LoVo (cell line): Measurements from ENCODE around the gene TSGA10.
A peak's percentile ranks its signal among the peaks of the same experiment; 100 is the strongest.
"Not testable (repeated sequence)": the region's sequence is repeated elsewhere in the genome, so short reads cannot be mapped to it uniquely, and the experiment has no call there.

ENCODE experiments used
- DNase-seq: peaks from one replicate; pipeline ENCODE4 v3.0.0-alpha.2; 2016; ENCODE audit warnings: low spot score

The TSGA10 gene

DNA sequence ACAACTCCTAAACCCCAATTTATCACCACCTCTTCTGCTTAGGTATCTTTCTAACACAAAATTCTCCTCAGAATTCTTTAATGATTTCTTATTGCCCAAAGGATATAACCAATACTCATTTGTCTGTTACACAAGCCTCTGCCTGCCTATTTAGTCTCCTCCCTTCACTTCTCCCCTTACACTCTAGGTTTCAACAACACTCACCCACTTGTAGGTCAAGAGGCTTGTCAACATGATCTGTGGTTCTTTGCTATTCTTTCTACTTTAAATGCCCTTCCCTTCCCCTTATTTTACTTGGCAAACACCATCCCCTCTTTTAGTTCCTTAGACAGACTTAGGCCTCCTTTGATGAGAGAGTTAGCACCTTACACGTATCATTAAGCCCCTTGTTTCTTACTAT, 82.2 kb downstream of the TSGA10 start:
- DNase-seq, result no peak

DNA sequence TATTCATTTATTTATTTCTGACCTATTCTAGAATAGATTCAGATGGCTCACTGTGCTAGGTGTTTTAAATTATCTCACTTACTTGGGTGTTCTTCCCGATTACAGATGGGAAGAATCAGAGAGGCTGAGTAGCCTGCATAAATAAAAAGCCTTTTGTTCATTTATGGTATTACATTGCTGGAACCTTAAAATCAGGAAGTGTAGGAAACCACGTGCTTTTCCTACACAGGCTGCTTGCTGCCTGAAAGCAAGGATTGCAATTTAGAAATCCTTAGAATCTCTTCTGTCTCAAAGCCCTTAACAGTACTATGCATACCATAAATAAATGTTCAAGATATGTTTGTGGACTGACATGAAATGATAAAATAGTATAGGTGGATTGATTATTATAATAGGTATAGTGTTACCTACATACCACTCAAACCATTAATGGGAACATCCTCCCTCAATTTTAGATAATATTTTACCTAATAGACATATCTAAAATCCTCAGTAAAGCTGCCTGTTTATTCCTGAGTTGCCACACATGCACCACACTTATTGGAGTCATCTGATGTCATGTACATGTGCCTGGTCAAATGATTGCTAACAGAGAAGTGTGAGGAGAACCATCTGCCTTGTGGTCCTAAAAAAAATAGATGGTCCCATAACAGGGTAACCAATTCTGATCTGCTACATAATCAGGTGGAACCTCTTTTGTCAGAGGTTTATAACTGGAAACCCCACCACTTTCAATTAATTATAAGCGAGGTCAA, 86.7 kb downstream of the TSGA10 start:
- no peak for DNase-seq

DNA sequence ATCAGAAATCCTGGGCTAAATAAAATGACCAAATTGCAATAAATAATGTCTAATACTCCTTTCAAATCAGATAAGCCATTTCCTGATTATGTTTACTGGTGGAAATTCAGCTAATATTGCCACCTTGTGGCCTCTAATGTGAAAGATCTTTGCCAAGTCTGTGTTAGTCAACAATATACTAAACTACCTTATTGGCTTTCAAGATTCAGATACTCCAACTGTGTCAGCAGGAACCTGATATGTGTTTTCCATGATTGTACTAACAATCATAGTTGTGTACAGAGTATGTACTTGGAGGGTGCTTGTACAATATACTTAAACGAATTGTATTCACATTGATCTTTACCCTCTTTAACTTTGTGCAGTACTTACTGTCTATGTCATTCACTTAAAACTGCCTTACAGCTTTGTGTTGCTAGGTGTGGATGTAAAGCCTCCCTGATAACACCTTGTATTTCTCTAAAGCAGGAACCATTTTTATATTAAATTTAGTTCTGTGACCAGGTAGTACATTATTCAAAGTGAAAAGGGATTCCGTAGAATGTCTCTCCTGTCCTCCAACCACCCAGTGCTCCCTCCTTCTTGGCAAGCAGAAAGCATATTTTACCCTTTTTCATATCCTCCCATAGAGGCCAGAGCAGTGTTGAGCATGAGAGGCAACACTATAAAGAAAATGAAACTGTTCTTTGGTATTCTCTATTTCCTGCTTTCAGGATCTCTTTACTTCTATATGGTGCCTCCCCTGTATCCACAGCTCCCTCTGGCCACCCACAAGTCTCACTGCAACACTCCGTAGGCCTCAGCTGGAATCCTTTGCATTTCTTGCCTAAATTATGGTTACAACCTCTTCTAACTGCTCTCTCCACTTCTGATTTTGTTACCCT, 88.4 kb downstream of the TSGA10 start:
- DNase-seq, result peak; percentile 70

DNA sequence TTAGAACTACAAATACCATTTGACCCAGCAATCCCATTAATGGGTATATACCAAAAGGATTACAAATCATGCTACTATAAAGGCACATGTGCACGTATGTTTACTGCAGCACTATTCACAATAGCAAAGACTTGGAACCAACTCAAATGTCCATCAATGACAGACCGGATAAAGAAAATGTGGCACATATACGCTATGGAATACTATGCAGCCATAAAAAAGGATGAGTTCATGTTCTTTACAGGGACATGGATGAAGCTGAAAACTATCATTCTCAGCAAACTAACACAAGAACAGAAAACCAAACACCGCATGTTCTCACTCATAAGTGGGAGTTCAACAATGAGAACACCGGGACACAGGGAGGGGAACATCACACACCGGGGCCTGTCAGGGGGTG, 105.6 kb downstream of the TSGA10 start:
- not testable (repeated sequence) for DNase-seq

DNA sequence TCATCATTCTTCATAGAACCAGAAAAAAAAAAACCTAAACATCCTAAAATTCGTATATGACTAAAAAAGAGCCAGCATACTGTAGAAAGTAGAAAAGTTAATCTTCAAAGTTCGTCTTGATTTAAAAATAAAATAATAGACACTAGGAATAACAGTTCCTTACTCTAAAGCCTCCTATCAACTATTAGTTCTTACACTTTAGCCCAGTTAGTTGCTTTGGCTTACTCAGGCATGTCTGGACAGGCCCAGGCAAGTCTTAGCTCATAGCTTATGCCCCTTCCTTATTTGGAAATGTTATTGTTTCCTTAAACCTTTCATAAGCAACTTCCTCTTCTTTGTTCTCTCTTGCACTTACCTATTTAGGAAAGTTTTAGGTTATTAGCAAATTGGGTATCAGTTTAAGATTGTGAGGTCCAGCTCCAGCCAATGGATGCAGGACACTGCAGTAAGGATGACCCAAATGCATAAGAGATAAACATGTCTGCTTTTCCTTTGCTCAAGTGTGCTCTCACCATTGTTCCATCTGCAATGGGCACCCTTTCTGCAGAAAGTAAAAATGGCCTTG, 113.9 kb downstream of the TSGA10 start:
- not testable (repeated sequence) for DNase-seq

- DNase-seq, result no peak
Observed at GRCh38 chr2:99035920-99036319, 118.8 kb downstream of the TSGA10 start.

DNA sequence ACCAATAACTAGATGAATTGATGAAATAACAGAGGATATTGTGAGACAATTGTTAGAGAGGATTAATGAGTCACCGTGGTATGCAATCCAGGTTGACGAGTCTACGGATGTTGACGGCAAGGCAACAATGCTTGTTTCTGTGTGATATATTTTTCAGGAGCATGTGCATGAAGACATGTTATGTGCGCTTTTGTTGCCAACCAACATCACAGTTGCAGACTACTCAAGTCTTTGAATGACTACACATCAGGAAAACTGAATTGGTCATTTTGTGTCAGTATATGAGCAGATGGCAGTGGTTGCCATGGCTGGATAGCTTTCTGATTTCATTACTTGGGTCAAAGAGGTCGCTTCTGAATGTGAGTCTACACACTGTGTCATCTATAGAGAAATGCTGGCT, 122.0 kb downstream of the TSGA10 start:
- DNase-seq, result no peak

DNA sequence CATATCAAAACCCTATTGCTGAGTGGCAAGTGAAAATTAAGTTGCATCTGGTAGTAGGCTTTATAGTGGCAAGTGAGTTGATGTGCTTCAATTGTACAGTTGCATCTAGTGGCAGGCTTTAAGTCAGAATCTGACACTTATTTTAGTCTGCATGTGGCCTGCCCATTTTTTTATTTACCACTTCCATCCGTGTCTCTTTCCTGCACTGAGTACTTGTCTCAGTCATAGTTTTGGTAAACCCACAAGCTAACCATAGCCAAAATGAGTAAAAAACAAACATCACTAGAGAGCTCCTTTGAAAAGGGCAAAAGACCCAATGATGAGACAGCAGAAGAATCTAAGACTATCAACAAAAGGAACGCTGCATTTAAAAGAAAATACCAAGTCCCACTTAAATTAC, 122.7 kb downstream of the TSGA10 start:
- no peak for DNase-seq

DNA sequence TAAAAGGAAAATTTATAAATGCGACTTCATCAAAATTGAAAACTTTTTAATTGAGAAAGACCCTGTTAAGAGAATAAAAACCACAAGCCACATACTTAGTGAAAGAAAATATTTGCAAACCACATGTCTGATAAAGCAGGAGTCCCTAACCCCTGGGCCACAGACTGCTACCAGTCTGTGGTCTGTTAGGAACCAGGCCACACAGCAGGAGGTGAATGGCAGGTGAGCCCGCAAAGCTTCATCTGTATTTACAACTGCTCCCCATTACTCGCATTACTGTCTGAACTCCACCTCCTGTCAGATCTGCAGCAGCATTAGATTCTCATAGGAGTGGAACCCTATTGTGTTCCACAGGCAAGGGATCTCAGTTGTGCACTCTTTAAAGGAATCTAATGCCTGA, 123.3 kb downstream of the TSGA10 start:
- DNase-seq, result no peak

GRCh38 chr2:99028558-99028957, 126.2 kb downstream of the TSGA10 start:
- DNase-seq, result no peak

- no peak for DNase-seq
Observed at GRCh38 chr2:99027856-99028255, 126.9 kb downstream of the TSGA10 start.

DNA sequence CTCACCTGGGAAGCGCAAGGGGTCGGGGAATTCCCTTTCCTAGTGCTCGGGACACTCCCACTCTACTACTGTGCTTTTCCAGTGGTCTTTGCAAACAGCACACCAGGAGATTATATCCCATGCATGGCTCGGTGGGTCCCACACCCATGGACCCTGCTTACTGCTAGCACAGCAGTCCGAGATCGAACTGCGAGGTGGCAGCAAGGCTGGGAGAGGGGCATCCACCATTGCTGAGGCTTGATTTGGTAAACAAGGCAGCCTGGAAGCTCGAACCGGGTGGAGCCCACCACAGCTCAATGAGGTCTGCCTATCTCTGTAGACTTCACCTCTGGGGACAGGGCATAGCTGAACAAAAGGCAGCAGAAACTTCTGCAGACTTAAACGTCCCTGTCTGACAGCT, 154.0 kb downstream of the TSGA10 start:
- DNase-seq, result no peak

DNA sequence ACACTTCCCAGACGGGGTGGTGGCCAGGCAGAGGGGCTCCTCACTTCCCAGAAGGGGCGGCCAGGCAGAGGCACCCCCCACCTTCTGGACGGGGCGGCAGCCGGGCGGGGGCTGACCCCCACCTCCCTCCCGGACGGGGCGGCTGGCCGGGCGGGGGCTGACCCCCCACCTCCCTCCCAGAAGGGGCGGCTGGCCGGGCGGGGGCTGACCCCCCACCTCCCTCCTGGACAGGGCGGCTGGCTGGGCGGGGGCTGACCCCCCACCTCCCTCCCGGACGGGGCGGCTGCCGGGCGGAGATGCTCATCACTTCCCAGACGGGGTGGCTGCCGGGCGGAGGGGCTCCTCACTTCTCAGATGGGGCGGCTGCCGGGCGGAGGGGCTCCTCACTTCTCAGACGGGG, 166.0 kb downstream of the TSGA10 start:
- not testable (repeated sequence) for DNase-seq

- no peak for DNase-seq
Observed at GRCh38 chr2:98985905-98986666, 168.7 kb downstream of the TSGA10 start.

DNA sequence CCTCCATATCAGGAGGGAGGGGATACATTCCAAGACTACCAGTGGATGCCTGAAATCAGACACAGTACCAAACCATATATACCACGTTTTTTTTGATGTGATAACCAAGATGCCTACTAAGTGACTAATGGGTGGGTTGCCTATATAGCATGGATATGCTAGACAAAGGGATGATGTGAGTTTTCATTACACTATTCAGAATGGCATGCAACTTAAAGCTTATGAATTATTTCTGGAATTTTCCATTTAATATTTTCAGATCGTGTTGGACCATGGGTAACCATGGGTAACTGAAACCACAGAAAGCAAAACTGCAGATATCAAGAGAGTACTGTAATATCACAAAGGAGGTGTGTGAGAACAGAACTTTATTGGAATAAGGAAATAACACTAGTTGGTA, 179.1 kb downstream of the TSGA10 start:
- DNase-seq, result no peak

- no peak for DNase-seq
Observed at GRCh38 chr2:98972582-98973167, 182.1 kb downstream of the TSGA10 start.

DNA sequence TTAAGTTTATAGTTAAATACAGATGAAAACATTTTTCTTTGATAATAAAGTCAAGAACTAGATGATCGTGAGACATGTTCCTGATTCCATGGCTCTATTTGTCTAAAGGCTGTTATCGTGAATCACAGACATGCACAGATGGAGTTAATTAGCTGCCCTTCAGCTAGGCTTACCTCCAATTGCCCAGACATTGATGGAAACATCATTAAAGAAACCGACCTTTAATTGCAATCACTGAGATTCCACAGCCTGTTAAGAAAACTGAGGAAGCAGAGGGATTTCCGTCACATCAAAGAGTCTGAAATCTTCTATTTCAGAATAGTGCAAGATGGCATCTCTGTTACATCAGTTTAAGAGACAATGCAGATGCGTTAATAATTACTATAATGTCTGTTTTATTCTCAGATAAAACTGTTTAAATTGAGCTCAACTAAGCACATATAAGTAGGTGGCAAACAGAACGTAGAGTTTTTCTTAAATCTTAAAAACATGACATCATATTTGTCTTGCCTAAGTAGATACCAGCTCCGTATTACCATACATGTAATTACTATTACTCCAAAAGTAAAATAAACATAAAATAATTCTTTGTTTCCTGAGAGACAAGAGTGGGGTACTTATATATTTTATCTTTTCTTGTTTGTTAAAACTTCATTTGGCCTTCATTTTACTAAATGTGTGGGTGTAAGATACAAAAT, 194.8 kb downstream of the TSGA10 start:
- no peak for DNase-seq

- no peak for DNase-seq
Observed at GRCh38 chr2:98952966-98953365, 201.8 kb downstream of the TSGA10 start.

- no peak for DNase-seq
Observed at GRCh38 chr2:98948956-98949739, 205.6 kb downstream of the TSGA10 start.

- no peak for DNase-seq
Observed at GRCh38 chr2:98947554-98947953, 207.2 kb downstream of the TSGA10 start.
